Measurements from ENCODE around the gene INTS7. TPM values are rescaled to one million over a fixed set of nuclear protein-coding genes. Genes with fewer than 3 reads are reported as not detected.

Gene INTS7
- total RNA-seq, 3 donors from 2014 or later = 6.6 to 16.7 (median 10.8) TPM

GRCh38 chr1:211933946-211934714, 101.2 kb downstream of the INTS7 start:
- H3K4me1 ChIP-seq = peaks cover 2 to 7% of the 10 kb centered on the region in 2 donors
- intact Hi-C loops (cut with DNase I; ENCODE audit: low total_unique reads) = no loop called here

GRCh38 chr1:211932933-211933254, 102.5 kb downstream of the INTS7 start:
- TF ChIP-seq CTCF (IDR thresholded peaks at IDR 0.05) = no peak
- TF ChIP-seq POLR2AphosphoS5 (IDR thresholded peaks at IDR 0.05) = no peak
- TF ChIP-seq POLR2A (IDR thresholded peaks at IDR 0.05) = no peak
- H3K4me1 ChIP-seq = peaks cover 7 to 16% of the 10 kb centered on the region in 2 donors
- no peak overlapping the region for H3K27ac ChIP-seq
- no peak overlapping the region for H3K4me3 ChIP-seq
- H3K27me3 ChIP-seq = no peaks in the 10 kb centered on the region
- no peaks in the 10 kb centered on the region for H3K36me3 ChIP-seq
- no peaks in the 10 kb centered on the region for H3K9me3 ChIP-seq
- intact Hi-C loops (cut with DNase I; ENCODE audit: low total_unique reads) = no loop called here
- no peak for DNase-seq (ENCODE audit: low spot score in 2 of 2)

More at GRCh38 chr1:211933946-211934714, 101.2 kb downstream of the INTS7 start:
- no peak overlapping the region for H3K27ac ChIP-seq
- no peaks in the 10 kb centered on the region for H3K9me3 ChIP-seq
- TF ChIP-seq CTCF (IDR thresholded peaks at IDR 0.05) (no peak), POLR2A (IDR thresholded peaks at IDR 0.05) (no peak)
- no peaks in the 10 kb centered on the region for H3K36me3 ChIP-seq
- no peaks in the 10 kb centered on the region for H3K27me3 ChIP-seq
- DNase-seq (ENCODE audit: low spot score in 2 of 2) = no peak
- no peak overlapping the region for H3K4me3 ChIP-seq

GRCh38 chr1:211932231-211932932, 103.0 kb downstream of the INTS7 start:
- H3K27ac ChIP-seq = no peak overlapping the region
- no peaks in the 10 kb centered on the region for H3K27me3 ChIP-seq
- H3K4me1 ChIP-seq = peaks cover 7 to 18% of the 10 kb centered on the region in 2 donors
- no peaks in the 10 kb centered on the region for H3K9me3 ChIP-seq
- intact Hi-C loops (cut with DNase I; ENCODE audit: low total_unique reads) = no loop called here
- no peak overlapping the region for H3K4me3 ChIP-seq
- DNase-seq (ENCODE audit: low spot score in 2 of 2) = no peak
- no peaks in the 10 kb centered on the region for H3K36me3 ChIP-seq
- no peak for TF ChIP-seq POLR2A (IDR thresholded peaks at IDR 0.05)
- TF ChIP-seq CTCF (IDR thresholded peaks at IDR 0.05) = no peak
- TF ChIP-seq POLR2AphosphoS5 (IDR thresholded peaks at IDR 0.05) = no peak

- H3K4me1 ChIP-seq = peaks cover 7 to 18% of the 10 kb centered on the region in 2 donors
- peak overlapping the region; percentile 73 to 80 for H3K27ac ChIP-seq
- TF ChIP-seq CTCF (IDR thresholded peaks at IDR 0.05) = no peak
- no peak for TF ChIP-seq POLR2A (IDR thresholded peaks at IDR 0.05)
- TF ChIP-seq POLR2AphosphoS5 (IDR thresholded peaks at IDR 0.05) = no peak
- no peaks in the 10 kb centered on the region for H3K9me3 ChIP-seq
- H3K36me3 ChIP-seq = no peaks in the 10 kb centered on the region
- H3K27me3 ChIP-seq = no peaks in the 10 kb centered on the region
- intact Hi-C loops (cut with DNase I; ENCODE audit: low total_unique reads) = no loop called here
- DNase-seq (ENCODE audit: low spot score in 2 of 2) = no peak
- no peak overlapping the region for H3K4me3 ChIP-seq
Measured at GRCh38 chr1:211929683-211930082, 105.7 kb downstream of the INTS7 start.

GRCh38 chr1:211928993-211929637, 106.2 kb downstream of the INTS7 start:
- TF ChIP-seq POLR2AphosphoS5 (IDR thresholded peaks at IDR 0.05) (peak in 1 of 3 donors; percentile 8), POLR2A (IDR thresholded peaks at IDR 0.05) (no peak)
- Histone ChIP-seq H3K36me3 (no peaks in the 10 kb centered on the region), H3K27ac (peak overlapping the region; percentile 73 to 80), H3K4me1 (peaks cover 7 to 18% of the 10 kb centered on the region in 2 donors), H3K4me3 (peak overlapping the region in 1 of 3 donors; percentile 20), H3K27me3 (no peaks in the 10 kb centered on the region), H3K9me3 (no peaks in the 10 kb centered on the region)
- peak in 1 of 2 donors; percentile 50 for DNase-seq (ENCODE audit: low spot score in 2 of 2)
- intact Hi-C loops (cut with DNase I; ENCODE audit: low total_unique reads) = no loop called here

All from breast epithelium (tissue), 4 donors.